GM12865 (cell line): ENCODE results near the gene AGER.

Experiments used
- DNase-seq: peaks from one replicate; pipeline ENCODE4 v3.0.0; 2010; ENCODE audit warnings: low read depth
- H3K4me3 ChIP-seq: 2 replicates; pipeline ENCODE4 v1.5.1; 2011; ENCODE audit warnings: mild to moderate bottlenecking, low read depth, low read length, control low read depth
- CTCF ChIP-seq: IDR thresholded peaks from 2 replicates; pipeline ENCODE4 v1.5.1; 2011; ENCODE audit warnings: low read length, control low read depth, low read depth, inconsistent platforms; ENCODE audit not compliant: insufficient read depth; ENCODE audit errors: missing control alignments

Gene AGER

DNA sequence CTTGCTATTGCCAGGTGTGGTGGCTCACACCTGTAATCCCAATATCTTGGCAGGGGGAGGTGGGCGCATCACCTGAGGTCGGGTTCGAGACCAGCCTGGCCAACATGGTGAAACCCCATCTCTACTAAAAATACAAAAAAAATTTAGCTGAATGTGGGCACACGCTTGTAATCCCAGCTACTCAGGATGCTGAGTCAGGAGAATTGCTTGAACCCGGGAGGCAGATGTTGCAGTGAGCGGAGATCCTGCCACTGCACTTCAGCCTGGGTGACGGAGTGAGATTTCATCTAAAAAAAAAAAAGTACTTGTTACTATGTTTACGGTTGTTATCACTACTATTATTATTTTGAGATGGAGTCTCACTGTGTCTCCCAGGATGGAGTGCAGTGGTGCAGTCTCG, 27.2 kb downstream of the AGER start:
- no peak overlapping the region for H3K4me3 ChIP-seq
- TF ChIP-seq CTCF: no peak
- no peak for DNase-seq

DNA sequence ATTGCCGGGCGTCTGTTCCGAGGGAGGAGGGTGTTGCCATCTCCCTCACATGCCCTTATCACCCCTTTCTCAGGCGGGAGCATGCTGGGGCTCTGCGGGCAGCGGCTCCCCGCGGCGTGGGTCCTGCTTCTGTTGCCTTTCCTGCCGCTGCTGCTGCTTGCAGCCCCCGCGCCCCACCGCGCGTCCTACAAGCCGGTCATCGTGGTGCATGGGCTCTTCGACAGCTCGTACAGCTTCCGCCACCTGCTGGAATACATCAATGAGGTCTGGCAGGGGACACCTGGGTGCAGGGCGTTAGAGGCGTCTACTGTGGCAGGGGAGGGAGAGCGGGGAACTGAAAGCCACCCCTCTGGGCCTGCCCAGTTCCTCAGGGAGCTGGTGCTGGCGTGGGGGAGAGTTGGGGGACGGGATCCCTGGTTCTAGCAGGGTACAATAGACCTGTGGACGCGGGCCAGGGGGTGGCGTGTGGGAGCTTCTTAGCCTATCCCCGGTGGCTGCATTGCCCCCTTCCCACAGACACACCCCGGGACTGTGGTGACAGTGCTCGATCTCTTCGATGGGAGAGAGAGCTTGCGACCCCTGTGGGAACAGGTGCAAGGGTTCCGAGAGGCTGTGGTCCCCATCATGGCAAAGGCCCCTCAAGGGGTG, 29.4 kb downstream of the AGER start:
- DNase-seq: peak; percentile 84
- TF ChIP-seq CTCF: peak; percentile 59
- H3K4me3 ChIP-seq: peak overlapping the region; percentile 83

DNA sequence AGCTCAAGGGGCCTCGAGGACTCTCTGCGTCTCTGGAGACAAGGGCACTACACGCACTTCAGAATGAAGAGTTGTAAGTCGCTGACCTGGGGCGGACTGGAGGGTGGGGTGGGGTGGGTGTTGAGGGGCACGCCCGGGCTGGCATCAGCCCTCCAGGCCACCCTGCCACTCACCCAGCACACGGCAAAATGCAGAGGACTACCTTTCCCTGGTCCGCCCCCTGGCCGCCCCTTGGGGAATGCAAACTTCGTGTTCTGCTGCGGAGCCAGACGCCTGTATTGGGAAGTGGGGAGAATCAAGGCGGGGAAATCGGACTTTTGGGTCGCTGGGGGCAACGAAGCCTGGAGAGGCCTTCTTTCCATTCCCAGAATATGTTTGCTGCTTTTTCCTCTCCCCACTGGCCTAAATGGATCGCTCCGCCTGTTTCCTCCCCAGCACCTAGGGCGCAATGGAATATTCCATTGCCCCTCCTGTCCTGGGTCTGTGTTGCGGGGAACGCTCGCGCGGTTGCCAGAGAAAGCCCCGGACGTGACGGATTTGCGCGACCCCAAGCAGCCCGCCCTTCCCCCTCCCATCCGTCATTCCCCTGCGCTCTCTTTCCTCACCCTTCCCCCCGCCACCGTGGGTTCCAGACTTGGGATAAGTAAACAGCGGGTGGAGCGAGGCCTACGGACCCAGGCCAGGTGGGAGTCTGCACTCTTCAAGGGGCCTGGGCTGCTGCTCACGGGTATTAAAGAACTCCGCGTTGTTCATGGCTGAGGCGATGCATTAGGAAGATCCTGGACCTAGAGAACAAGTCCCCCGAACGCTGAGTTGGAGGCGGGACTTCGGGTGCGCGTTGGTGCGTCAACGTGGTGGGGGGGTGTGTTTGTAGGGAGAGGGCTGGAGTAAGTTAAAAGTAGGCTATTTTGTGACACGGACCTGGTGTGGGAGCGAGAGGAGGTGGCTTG, 30.2 kb downstream of the AGER start, which contains the start of gene PPT2:
PPT2 (plus strand) TSS at position 578 of the 950 bp plus-strand sequence. CDS start 454 bp downstream, outside the sequence.
- DNase-seq: peak; percentile 84
- TF ChIP-seq CTCF: no peak
- peak within 1 kb of the TSS; percentile 83 for H3K4me3 ChIP-seq

- TF ChIP-seq CTCF: no peak
- no peak for DNase-seq
- no peak overlapping the region for H3K4me3 ChIP-seq
These were observed 31.1 kb downstream of the AGER start for GRCh38 chr6:32152769-32153563.

GRCh38 chr6:32151863-32152768, 31.9 kb downstream of the AGER start, which contains the start of gene PRRT1:
PRRT1 (minus strand) TSS chr6:32151939; CDS start chr6:32151827, 112 bp downstream.
- no peak for DNase-seq
- no peak within 1 kb of the TSS for H3K4me3 ChIP-seq
- no peak for TF ChIP-seq CTCF
